ENCODE data around the gene EFCAB8. TPM values are rescaled to one million over a fixed set of nuclear protein-coding genes. Genes with fewer than 3 reads are reported as not detected.
A peak's percentile ranks its signal among the peaks of the same experiment; 100 is the strongest.

Gene EFCAB8
- total RNA-seq, 1 donor from 2014 or later = 0.72 TPM

DNA sequence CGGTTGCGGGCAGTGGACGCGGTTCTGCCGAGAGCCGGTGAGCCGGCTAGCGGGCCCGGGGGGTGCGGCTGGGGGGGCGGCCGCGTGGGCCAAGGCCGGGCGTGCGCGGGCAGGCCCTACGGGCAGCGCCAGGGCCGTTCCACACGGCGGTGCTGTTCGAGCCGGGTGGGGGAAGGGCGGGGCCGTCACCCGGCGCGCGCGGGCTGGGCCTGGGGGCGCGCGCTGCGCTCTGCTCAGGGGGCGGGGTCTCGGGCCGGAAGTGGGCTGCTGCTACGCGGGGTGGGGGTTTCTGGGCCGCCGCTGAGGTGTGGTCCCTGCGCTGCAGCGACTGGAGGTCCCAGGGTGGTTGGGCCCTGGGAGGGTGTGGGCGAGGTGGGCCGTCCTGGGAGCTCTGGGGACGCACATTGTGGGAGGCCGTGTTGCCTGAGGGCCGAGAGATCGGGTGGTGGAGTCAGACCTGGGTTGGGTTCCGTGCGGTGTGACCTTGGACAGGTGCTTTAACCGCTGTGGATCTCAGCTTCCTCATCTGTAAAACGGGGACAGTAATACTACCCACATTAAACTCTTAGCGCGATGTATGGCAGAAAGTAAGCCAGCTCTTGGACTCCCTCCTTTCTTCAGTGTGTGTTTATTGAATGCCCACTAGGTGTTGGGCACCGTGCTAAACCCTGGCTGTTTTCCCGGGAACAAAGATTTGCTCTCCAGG, 38.6 kb upstream of the EFCAB8 start:
- TF ChIP-seq, protein P1, sequence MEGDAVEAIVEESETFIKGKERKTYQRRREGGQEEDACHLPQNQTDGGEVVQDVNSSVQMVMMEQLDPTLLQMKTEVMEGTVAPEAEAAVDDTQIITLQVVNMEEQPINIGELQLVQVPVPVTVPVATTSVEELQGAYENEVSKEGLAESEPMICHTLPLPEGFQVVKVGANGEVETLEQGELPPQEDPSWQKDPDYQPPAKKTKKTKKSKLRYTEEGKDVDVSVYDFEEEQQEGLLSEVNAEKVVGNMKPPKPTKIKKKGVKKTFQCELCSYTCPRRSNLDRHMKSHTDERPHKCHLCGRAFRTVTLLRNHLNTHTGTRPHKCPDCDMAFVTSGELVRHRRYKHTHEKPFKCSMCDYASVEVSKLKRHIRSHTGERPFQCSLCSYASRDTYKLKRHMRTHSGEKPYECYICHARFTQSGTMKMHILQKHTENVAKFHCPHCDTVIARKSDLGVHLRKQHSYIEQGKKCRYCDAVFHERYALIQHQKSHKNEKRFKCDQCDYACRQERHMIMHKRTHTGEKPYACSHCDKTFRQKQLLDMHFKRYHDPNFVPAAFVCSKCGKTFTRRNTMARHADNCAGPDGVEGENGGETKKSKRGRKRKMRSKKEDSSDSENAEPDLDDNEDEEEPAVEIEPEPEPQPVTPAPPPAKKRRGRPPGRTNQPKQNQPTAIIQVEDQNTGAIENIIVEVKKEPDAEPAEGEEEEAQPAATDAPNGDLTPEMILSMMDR (IDR thresholded peaks at IDR 0.05) = no peak
- Histone ChIP-seq H3K4me1 (peaks cover 34% of the 10 kb centered on the region), H3K27me3 (no peaks in the 10 kb centered on the region), H3K36me3 (no peaks in the 10 kb centered on the region), H3K27ac (peak overlapping the region; percentile 86), H3K9me3 (no peaks in the 10 kb centered on the region), H3K4me3 (peak overlapping the region; percentile 78)
- peak; percentile 93 for ATAC-seq
- intact Hi-C loops (cut with DNase I) = no loop called here
- DNase-seq = peak; percentile 88

DNA sequence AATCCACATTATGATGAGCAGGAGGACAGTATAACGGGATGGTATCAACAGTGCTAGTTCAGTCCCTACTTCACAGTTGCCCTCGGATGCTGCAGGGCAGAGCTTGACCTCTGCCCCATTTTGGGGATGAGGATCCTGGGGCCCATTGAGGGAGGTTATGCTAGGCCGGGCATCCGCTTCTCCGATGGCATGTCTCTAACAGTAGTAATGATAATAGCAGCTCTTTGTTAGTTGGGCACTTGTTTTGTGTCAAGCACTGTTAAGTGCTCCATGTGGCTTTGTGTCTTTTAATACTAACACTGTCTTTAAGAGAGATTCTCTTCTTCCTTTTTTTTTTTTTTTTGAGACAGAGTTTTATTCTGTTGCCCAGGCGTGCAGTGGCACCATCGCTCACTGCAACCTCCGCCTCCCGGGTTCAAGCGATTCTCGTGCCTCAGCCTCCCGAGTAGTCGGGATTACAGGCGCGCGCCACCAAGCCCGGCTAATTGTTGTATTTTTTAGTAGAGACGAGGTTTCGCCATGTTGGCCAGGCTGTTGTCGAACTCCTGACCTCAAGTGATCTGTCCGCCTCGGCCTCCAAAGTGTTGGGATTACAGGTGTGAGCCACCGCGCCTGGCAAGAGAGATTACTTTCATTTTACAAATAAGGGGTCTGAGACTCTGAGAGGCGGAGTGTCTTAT, 37.9 kb upstream of the EFCAB8 start:
- DNase-seq = no peak
- peak overlapping the region; percentile 86 for H3K27ac ChIP-seq
- peak overlapping the region; percentile 78 for H3K4me3 ChIP-seq
- H3K27me3 ChIP-seq = no peaks in the 10 kb centered on the region
- peaks cover 34% of the 10 kb centered on the region for H3K4me1 ChIP-seq
- intact Hi-C loops (cut with DNase I) = no loop called here
- H3K36me3 ChIP-seq = peaks cover 3% of the 10 kb centered on the region
- TF ChIP-seq, protein P1 (IDR thresholded peaks at IDR 0.05) = no peak
- H3K9me3 ChIP-seq = no peaks in the 10 kb centered on the region
- no peak for ATAC-seq

DNA sequence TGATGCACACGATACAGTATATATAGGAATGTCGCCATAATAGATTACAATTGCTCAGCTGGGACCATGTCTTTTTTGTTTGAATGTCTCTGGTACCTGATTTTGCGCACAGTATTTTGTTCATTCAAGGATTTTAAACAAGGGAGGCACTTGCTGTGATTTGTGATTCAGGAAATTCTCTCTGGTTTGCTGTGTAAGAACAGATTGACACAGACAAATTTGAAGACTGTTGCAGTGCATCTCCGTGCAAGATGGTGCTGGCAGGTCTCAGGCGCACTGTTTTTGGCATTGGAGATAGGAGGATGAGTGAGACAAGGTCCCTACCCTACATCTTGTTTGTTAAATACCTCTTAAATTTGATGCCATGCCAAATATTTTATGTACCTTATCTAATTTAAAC, 36.5 kb upstream of the EFCAB8 start:
- H3K4me3 ChIP-seq = no peak overlapping the region
- H3K4me1 ChIP-seq = peaks cover 34% of the 10 kb centered on the region
- intact Hi-C loops (cut with DNase I) = no loop called here
- H3K9me3 ChIP-seq = no peaks in the 10 kb centered on the region
- DNase-seq = no peak
- H3K36me3 ChIP-seq = peaks cover 16% of the 10 kb centered on the region
- H3K27me3 ChIP-seq = no peaks in the 10 kb centered on the region
- ATAC-seq = no peak
- TF ChIP-seq, protein P1 (IDR thresholded peaks at IDR 0.05) = no peak
- H3K27ac ChIP-seq = no peak overlapping the region

DNA sequence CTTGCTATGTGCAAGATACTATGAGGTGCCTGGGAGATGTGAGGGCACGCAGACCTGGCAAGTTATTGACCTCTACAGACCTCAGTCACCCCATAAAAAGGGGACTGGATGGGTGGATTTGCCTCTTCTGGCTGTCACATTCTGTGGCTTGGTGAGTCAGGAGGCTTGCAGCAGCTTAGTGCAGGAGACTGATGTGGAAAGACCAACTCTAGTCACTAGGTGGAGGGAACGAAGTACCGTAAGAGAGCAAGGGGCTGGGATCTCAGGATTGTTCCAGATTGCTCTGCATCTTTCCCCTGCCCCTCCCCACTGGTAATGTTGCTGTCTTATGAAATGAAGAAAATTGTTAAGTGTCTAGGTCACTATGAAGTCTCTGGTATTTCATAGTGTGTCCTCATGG, 35.6 kb upstream of the EFCAB8 start:
- DNase-seq (no peak), ATAC-seq (no peak)
- peaks cover 34% of the 10 kb centered on the region for H3K4me1 ChIP-seq
- TF ChIP-seq, protein P1 (IDR thresholded peaks at IDR 0.05) = no peak
- intact Hi-C loops (cut with DNase I) = no loop called here
- no peak overlapping the region for H3K27ac ChIP-seq
- no peaks in the 10 kb centered on the region for H3K9me3 ChIP-seq
- no peak overlapping the region for H3K4me3 ChIP-seq
- H3K36me3 ChIP-seq = peaks cover 25% of the 10 kb centered on the region
- H3K27me3 ChIP-seq = no peaks in the 10 kb centered on the region

- Histone ChIP-seq H3K4me1 (peaks cover 39% of the 10 kb centered on the region), H3K27ac (no peak overlapping the region), H3K27me3 (no peaks in the 10 kb centered on the region), H3K9me3 (no peaks in the 10 kb centered on the region), H3K4me3 (no peak overlapping the region), H3K36me3 (peaks cover 32% of the 10 kb centered on the region)
- DNase-seq = no peak
- intact Hi-C loops (cut with DNase I) = no loop called here
- no peak for ATAC-seq
- TF ChIP-seq, protein P1 (IDR thresholded peaks at IDR 0.05) = no peak
Observed at GRCh38 chr20:32823737-32824588, 34.8 kb upstream of the EFCAB8 start.

All from upper lobe of right lung (tissue), 1 donor.